ENCODE measurements around the gene CD84.
"Not testable (repeated sequence)": the region's sequence is repeated elsewhere in the genome, so short reads cannot be mapped to it uniquely, and the experiment has no call there.

The CD84 gene

DNA sequence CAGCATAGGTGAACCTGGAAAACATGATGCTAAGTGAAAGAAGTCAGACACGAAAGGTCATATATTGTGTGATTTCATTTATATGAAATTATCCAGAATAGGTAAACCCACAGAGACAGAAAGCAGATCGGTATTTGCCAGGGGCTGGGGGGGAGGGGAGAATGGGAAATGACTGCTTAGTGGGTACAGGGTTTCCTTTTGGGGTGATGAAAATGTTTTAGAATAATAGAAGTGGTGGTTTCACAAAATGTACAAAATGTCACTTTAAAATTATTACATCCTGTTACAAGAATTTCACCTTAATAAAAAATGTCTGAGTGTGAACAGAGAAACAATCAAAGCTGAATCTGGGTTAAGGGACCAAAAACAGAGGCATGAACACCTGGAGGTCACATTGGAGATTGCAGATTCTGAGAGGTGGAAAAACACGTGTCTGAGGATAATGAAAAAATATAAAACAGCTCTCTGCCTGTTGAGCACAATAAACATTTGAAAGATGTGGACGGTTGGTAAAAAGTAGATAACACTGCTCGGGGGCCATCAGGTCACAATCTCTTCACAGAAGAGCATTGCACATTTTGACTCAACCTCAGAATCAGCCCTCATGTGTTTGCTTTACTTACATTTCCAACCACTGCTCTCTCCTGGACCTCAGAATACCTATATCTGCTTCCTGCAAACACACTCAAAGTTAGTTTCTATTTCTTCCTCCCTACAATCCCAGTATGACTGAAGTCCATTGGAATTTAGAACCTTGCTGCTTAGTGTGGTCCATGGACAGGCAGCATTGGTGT, 59.5 kb downstream of the CD84 start:
- DNase-seq = no peak

- not testable (repeated sequence) for DNase-seq
Measured at GRCh38 chr1:160517519-160517918, 61.8 kb downstream of the CD84 start.

GRCh38 chr1:160515908-160516307, 63.4 kb downstream of the CD84 start:
- DNase-seq = not testable (repeated sequence)

DNA sequence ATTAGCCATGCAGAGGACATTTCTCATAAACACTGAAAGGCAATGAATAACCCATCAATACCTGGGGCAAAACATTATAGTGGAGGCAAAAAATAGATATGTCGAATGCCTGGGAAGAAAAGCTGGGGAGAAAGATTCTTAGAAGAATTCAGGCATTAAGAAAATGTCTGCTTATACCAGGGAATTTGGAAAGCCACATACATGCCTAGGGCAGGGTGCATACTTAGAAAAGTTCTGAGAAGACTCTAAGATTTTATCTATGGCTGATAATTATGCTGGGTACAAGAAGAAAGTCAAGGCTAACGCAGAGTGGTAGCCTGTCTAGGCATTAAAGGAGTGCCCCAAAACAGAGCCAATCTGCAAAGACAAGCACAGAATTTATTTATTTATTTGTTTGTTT, 74.6 kb downstream of the CD84 start:
- no peak for DNase-seq

- no peak for DNase-seq
Measured at GRCh38 chr1:160503087-160503486, 76.2 kb downstream of the CD84 start.

DNA sequence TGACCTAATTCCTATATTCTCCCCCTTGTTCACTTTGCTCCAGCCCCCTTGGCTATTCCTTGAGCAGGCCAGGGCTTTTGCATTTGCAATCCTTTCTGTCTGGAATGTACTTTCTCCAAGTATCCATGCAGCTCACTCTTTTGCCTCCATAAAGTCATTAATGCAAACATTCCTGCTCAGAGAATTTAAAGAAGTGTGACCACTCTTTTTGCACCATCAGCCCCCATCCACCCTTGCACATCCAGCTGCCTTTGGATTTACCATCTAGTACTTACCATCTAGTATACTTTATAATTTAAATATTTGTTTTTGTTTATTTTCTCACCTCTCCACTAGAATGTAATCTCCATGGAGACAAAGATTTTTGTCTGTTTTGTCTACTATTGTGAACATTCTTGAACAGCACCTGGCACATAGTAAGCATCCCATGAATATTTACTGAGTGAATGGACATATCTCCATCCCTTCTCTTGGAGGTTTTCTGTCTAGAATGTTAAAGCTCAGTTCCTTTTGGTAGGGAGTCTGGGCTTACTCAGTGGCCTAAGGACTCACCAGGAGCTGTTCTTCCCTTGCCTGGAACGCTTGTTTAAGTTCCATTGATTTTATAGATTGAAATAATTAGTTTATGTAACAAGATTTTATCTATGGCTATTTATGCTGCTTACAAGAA, 78.8 kb downstream of the CD84 start:
- no peak for DNase-seq

GRCh38 chr1:160499631-160500030, 79.7 kb downstream of the CD84 start:
- peak in 2 of 56 donors; percentile 4 to 8 for DNase-seq

DNA sequence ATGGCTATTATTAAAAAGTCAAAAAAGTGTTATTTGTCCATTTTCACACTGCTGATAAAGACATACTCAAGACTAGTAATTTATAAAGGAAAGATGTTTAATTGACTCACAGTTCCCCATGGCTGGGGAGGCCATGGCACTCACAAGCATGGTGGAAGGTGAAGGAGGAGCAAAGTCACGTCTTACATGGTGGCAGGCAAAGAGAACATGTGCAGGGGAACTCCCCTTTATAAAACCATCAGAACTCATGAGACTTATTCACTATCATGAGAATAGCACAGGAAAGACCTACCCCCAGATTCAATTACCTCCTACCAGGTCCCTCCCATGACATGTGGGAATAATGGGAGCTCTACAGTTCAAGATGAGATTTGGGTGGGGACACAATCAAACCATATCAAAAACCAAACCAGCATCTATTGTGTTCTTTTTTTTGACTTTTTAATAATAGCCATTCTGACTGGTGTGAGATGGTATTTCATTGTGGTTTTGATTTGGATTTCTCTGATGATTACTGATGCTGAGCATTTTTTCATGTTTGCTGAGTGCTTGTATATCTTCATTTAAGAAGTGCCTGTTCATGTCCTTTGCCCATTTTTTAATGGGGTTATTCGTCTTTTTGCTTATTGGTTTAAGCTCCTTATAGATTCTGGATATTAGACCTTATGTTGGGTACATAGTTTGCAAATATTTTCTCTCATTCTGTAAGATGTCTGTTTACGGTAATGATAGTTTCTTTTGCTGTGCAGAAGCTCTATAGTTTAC, 80.8 kb downstream of the CD84 start:
- not testable (repeated sequence) for DNase-seq

DNA sequence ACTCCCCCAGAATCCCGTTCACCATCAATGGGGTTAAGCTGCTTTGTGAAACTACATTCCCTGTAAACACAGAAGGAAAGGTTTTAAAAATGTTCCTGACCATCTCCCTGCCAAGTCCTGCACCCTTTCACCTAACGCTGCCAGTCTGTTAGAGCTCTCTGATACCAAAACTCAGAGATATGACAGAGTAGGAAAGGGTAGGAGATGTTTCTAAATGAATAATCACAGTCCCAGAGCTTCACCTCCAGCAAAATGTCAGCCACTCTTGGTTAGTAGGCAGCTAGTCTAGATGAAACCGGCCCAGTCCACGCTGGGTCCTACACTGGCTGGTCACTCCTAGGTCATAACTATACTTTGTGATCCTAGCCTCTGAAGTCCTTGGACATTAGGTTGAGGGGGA, 83.0 kb downstream of the CD84 start:
- DNase-seq = no peak

DNA sequence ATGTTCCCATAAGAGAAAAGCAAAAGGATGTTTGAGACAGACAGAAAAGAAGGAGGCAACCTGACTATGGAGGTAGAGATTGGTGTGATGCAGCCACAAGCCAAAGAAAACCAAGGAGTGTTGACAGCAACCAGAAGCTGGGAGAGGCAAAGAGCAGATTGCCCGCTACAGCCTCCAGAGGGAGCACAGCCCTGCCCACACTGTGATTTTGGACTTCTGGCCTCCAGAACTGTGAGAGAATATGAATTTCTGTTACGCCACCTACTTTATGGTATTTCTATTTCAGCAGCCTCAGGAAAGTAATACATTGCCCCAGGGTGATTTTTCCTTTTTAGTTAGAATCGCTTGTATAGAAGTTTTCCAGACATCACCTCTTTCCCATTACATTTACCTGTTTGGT, 84.7 kb downstream of the CD84 start:
- DNase-seq = no peak

- no peak for DNase-seq
Measured at GRCh38 chr1:160492617-160493016, 86.7 kb downstream of the CD84 start.

DNA sequence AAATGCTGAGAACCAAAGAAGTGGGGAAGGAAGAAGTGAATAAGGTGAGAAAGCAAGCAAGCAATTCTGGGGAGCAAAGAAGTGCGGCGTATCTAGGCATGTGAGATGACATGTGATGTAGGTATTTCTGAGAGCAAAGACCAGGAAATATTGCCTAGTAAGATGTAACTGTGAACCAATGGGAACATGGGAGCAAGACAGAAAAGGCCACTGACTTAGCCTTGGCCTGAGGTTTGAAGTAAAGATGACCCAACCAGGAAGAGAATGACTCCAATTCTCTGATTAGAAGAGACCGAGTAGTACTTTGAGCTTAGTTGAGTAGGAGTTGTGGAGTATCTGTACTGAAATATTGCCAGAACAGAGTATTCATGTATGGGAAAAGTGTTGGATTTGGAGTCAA, 87.3 kb downstream of the CD84 start:
- DNase-seq = no peak
